ENCODE data around the gene CRYGN. TPM values are rescaled to one million over a fixed set of nuclear protein-coding genes. Genes with fewer than 3 reads are reported as not detected.

The CRYGN gene
- total and polyA plus RNA-seq, 9 of the 15 experiments (the other 6 are each of a cell fraction or from before 2014, with no cell fraction given): not detected

DNA sequence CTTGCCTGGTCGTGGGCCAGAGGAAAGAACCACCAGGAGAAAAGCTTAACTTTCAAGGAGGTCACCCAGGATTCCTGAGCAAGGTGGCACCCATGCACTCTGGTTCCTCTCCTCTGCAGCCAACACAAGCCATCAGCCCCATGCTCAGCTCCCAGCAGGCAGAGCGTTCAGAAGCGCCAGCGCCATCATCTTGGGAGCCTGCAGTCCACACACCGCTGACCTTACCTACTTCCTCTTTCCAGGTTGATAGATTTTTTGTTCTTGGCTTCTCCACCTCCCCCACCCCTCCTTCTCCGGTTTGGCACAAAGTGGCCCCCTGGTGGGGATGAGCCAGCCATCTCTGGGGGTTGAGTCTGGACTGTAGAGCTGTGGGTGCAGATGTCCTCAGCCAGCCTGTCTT lies 28.4 kb downstream of the CRYGN start (continued):
- peak in 1 of 2 experiments; percentile 37; a peak in 1 of 4 replicates for TF ChIP-seq MAZ (CRISPR knock-in tag; conservative IDR thresholded peaks at IDR 0.05 in 1 of 2, IDR thresholded peaks at IDR 0.05 in 1 of 2)
- TF ChIP-seq ZNF263 (CRISPR knock-in tag; IDR thresholded peaks at IDR 0.05; ENCODE audit: borderline replicate concordance): 0 out of 2 replicates have a peak, but pooled peaks have one; percentile 6
- 0 out of 2 replicates have a peak, but pooled peaks have one; percentile 8 for TF ChIP-seq NFIC (IDR thresholded peaks at IDR 0.05)
- no peak for TF ChIP-seq ZNF444 (CRISPR knock-in tag; IDR thresholded peaks at IDR 0.05)
- TF ChIP-seq TEAD4 (IDR thresholded peaks at IDR 0.05; ENCODE audit: low read length): peak; percentile 34; the same call in 1 of the 2 replicates
- TF ChIP-seq TEAD4 (CRISPR knock-in tag; IDR thresholded peaks at IDR 0.05; ENCODE audit: borderline replicate concordance): no peak
- peak; percentile 91 for TF ChIP-seq SPI1 (IDR thresholded peaks at IDR 0.05; ENCODE audit: borderline replicate concordance, low read depth, low read length)
- peak; percentile 32; the same call in 1 of the 2 replicates for TF ChIP-seq ARID1B (IDR thresholded peaks at IDR 0.05)
- no peak for TF ChIP-seq MCM3 (IDR thresholded peaks at IDR 0.05)
- TF ChIP-seq SMARCE1 (IDR thresholded peaks at IDR 0.05): peak; percentile 36; the same call in 1 of the 2 replicates
- no peak for TF ChIP-seq ZNF212 (CRISPR knock-in tag; IDR thresholded peaks at IDR 0.05)
- peak; percentile 42; the same call in 1 of the 2 replicates for TF ChIP-seq REST (IDR thresholded peaks at IDR 0.05; ENCODE audit: borderline replicate concordance)
- no peak for TF ChIP-seq REST (CRISPR knock-in tag; IDR thresholded peaks at IDR 0.05; ENCODE audit: low read depth)
- peak in 1 of 2 experiments; percentile 59; a peak in 2 of 4 replicates for TF ChIP-seq RAD21 (CRISPR knock-in tag; conservative IDR thresholded peaks at IDR 0.05 in 1 of 2, IDR thresholded peaks at IDR 0.05 in 1 of 2)
- peak; percentile 22; the same call in 1 of the 2 replicates for TF ChIP-seq CBFA2T3 (IDR thresholded peaks at IDR 0.05)
- TF ChIP-seq RB1 (IDR thresholded peaks at IDR 0.05; ENCODE audit: low read depth): 0 out of 2 replicates have a peak, but pooled peaks have one; percentile 15
- TF ChIP-seq GABPB1 (CRISPR knock-in tag; IDR thresholded peaks at IDR 0.05): peak; percentile 20; the same call in 1 of the 2 replicates
- TF ChIP-seq, protein P1, sequence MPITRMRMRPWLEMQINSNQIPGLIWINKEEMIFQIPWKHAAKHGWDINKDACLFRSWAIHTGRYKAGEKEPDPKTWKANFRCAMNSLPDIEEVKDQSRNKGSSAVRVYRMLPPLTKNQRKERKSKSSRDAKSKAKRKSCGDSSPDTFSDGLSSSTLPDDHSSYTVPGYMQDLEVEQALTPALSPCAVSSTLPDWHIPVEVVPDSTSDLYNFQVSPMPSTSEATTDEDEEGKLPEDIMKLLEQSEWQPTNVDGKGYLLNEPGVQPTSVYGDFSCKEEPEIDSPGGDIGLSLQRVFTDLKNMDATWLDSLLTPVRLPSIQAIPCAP (CRISPR knock-in tag; IDR thresholded peaks at IDR 0.05; ENCODE audit: borderline replicate concordance): no peak
- no peak for TF ChIP-seq ZNF232 (CRISPR knock-in tag; IDR thresholded peaks at IDR 0.05)
- TF ChIP-seq RBBP5 (IDR thresholded peaks at IDR 0.05; ENCODE audit: borderline replicate concordance, insufficient read depth, low read length, poor library complexity, severe bottlenecking): no peak
- no peak for TF ChIP-seq RHOXF2B (CRISPR knock-in tag; conservative IDR thresholded peaks at IDR 0.05)
- TF ChIP-seq HDAC2 (IDR thresholded peaks at IDR 0.05): no peak
- TF ChIP-seq CTBP1 (IDR thresholded peaks at IDR 0.05; ENCODE audit: borderline replicate concordance): peak; percentile 80; the same call in 1 of the 2 replicates
